C1 segment of cervical spinal cord (tissue), 14 donors: ENCODE results near the gene SPINT1.

Experiments used
- DNase-seq, 14 donors: peaks; one replicate each; lab custom pipeline; 2025; lab: John Stamatoyannopoulos, UW

Gene SPINT1

GRCh38 chr15:40829115-40829514, 14.7 kb upstream of the SPINT1 start:
- DNase-seq, result no peak

GRCh38 chr15:40830884-40831283, 13.0 kb upstream of the SPINT1 start:
- no peak for DNase-seq

GRCh38 chr15:40831861-40832260, 12.0 kb upstream of the SPINT1 start:
- DNase-seq, result no peak

DNA sequence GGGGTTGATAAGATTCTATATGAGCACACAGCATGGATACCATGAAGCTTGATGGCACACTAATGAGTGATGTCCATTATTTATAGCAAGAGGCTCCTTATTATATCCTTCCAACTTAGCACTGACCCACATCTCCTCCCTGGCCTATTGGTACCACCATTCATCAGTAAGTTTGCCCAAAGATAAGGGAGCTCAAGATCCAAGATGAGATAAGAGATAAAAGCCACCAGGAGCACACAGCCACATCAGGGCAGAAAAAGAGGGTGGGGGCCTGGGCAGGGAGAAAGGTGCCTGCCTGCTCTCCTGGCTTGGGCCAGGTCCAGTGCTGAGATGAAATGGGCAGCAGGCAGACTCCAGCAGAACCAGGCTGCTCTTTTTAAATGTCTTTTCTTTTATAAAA, 10.9 kb upstream of the SPINT1 start:
- no peak for DNase-seq

DNA sequence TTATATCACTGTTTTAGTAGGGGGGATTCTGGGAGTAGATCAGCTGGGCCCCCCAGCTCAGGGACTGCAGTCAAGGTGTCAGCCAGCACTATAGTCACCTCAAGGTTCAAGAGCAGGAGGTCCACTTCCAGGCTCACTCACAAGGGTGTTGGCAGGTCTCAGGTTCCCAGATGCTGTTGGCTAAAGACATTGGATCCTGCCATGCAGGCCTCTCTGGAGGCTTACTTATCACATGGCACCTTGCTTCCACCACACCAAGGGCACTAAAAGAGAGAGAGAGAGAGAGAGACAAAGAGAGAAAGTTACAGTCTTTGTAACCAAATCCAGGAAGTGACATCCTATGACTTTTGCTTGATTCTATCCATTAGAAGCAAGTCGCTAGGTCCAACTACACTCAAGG, 7.8 kb upstream of the SPINT1 start:
- DNase-seq, result no peak

- no peak for DNase-seq
These were observed 5.1 kb upstream of the SPINT1 start for GRCh38 chr15:40838756-40839155.

GRCh38 chr15:40841741-40842140, 2.1 kb upstream of the SPINT1 start:
- DNase-seq, result no peak

DNA sequence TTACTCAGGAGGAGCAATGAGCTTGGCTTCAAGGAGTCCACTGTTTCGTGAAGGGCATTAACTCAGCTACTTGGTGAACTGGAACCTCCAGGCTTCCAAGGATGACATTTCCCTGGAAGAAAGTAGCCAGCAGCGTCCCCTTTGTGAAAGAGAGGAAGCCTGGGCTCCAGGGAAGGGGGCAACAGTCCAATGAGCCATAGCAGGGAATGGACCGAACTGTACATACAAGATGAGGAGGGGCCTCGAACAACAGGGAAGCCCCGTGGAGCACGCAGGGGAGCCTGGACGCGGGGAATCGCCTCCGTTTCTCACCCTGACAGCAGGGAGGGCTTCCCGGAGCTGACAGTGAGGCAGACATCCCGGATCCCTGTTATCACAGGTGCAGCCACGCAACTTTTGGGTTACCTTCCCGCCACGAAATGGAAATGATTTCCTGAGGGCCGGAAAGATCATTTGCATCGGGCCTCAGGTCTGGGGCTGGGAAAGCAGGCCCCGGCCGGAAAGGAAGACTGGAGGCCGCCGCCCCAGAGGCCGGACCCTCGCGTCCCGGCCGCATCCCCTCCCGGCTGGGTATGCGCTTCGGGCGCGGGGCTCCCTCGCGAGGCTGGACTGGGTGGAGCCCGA, 475 bp upstream of the SPINT1 start:
- DNase-seq, result no peak

GRCh38 chr15:40844696-40845030, 815 bp downstream of the SPINT1 start:
- no peak for DNase-seq

- DNase-seq, result no peak
These were observed 1.2 kb downstream of the SPINT1 start for GRCh38 chr15:40845036-40845435.

GRCh38 chr15:40845511-40846284, 1.9 kb downstream of the SPINT1 start:
- no peak for DNase-seq

- DNase-seq, result no peak
These were observed 3.0 kb downstream of the SPINT1 start for GRCh38 chr15:40846841-40847222.

DNA sequence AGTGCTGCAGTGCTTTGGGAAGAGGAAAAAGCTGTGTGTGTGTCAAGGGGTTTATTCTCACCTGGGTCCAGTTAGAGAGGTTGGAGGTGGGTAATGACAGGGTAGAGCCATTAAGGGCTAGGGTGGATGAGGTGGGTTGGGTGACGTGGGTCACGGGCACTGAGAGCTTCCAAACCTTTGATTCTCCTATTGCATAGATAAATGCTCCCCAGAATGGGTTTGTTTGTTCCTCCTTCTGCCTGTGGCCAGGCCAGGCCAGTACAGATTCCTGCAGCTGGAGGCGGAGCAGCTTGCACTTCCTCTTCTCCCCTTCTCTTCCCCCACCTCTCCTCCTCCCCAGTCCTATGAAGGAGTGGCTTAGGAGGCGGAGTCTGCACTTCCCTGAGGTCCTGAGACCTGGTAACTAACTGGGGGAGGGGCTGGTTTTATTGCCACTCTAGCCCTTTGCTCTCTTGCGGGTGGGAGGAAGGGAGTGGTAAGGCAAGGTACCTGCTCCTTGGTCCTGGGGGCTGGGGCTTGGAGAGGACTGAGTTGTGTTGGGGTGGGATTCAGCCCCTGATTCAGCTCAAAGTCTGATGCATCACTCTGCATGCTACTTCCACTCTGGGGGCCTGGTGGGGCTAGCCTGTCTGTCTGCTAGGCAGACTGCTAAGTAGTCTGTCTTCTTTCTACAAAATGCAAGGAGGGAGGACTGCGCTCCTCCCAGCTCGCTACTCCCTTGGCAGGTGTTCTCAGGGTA, 3.5 kb downstream of the SPINT1 start:
- peak in 8 of 14 donors; percentile 9 to 37 (median 14) for DNase-seq

DNA sequence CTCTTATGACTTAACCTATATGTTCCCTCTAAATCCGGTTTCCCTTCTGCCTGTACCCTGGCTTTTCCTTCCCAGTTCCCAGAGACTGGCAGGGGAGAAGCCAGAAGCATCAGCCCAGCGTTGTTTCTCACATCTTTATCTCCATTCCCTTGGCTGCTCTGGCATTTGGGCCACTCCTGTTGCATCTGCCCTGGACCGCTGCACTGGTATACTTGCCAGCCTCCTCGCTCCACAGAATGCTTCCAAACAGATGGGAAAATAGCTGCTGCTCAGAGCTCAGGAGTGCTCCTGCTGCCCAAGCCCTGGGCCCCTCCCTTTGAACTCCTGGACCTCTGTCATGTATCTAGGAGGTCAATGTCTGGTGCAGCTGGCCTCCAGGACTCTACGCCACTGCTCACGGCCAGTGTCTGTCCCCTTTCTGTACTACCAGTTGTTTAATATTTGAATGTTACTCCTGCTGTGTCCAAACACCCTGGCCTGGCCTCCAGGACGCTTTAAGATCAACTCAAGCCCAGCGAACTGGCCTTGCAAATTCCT, 6.8 kb downstream of the SPINT1 start:
- DNase-seq, result no peak

GRCh38 chr15:40852529-40852928, 8.7 kb downstream of the SPINT1 start:
- DNase-seq, result no peak

DNA sequence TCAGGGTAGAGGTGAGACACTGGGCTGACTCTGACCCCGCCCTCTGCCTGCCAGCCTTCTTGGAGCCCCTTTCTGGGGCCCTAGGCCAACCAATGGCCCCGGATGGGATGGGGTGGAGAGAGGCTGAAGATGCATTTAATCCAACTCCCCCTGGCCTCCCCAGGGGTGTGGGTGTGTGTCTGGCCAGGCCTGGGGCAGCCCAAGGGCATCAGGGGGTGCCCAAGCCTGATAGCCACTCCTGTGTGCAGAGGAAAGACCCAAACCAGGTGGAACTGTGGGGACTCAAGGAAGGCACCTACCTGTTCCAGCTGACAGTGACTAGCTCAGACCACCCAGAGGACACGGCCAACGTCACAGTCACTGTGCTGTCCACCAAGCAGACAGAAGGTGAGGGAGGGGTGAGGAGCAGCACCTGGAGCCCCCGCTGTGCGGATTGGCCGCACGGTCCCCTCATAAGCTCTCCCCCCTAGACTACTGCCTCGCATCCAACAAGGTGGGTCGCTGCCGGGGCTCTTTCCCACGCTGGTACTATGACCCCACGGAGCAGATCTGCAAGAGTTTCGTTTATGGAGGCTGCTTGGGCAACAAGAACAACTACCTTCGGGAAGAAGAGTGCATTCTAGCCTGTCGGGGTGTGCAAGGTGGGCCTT, 9.5 kb downstream of the SPINT1 start:
- DNase-seq, result no peak

GRCh38 chr15:40854161-40854560, 10.3 kb downstream of the SPINT1 start:
- DNase-seq, result no peak

- no peak for DNase-seq
These were observed 11.9 kb downstream of the SPINT1 start for GRCh38 chr15:40855706-40856234.

DNA sequence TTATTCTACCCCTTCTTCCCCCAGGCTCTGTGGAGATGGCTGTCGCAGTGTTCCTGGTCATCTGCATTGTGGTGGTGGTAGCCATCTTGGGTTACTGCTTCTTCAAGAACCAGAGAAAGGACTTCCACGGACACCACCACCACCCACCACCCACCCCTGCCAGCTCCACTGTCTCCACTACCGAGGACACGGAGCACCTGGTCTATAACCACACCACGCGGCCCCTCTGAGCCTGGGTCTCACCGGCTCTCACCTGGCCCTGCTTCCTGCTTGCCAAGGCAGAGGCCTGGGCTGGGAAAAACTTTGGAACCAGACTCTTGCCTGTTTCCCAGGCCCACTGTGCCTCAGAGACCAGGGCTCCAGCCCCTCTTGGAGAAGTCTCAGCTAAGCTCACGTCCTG, 12.9 kb downstream of the SPINT1 start:
- DNase-seq, result no peak

- peak in 10 of 14 donors; percentile 10 to 59 (median 25) for DNase-seq
These were observed 13.9 kb downstream of the SPINT1 start for GRCh38 chr15:40857601-40858341.

GRCh38 chr15:40858706-40859105, 14.9 kb downstream of the SPINT1 start:
- no peak for DNase-seq
